K562 (cell line): Measurements from ENCODE around the gene LCLAT1. TPM values are rescaled to one million over a fixed set of nuclear protein-coding genes. Genes with fewer than 3 reads are reported as not detected.

Experiments
- ATAC-seq: fragments of 200-7000 bp; cut with Tn5 transposase; 3 replicates; pipeline ENCODE4 v1.9.1; 2020; ENCODE audit warnings: moderate library complexity
- BruUV-seq: library from RNA; stranded (reverse); fragments of 400-500 nt; replicated peaks from 2 replicates; lab custom pipeline; 2021; lab: Mats Ljungman, UMichigan
- CTCF ChIA-PET: fragments of 300-600 bp; formaldehyde crosslinking; extraction: SDS; loops from one replicate; lab custom pipeline; 2021; ENCODE audit warnings: low intra/inter-chr PET ratio; lab: Yijun Ruan, JAX
- POLR2A ChIA-PET: fragments of 300-600, 350-650 bp; sonication (Branson Sonifier 250); formaldehyde crosslinking; extraction: SDS; loops from one replicate; lab custom pipeline; 2021; ENCODE audit warnings: antibody characterized with exemption, inconsistent platforms; lab: Yijun Ruan, JAX
- DNase-seq, 4 experiments: peaks; one replicate each; pipeline versions ENCODE4 v3.0.0 to v3.0.0-alpha.2; 2011 to 2018; ENCODE audit warnings: low spot score in 3 of 4, mixed read lengths in 3 of 4; ENCODE audit errors: extremely low read depth in 1 of 4
- FAIRE-seq: peaks from 2 replicates; lab custom pipeline; 2011; peaks lifted over from hg19 to GRCh38; lab: Jason Lieb, UNC
- H2AFZ ChIP-seq: 2 replicates; pipeline ENCODE4 v1.6.0; 2011; ENCODE audit warnings: low read depth, low read length, control low read depth, inconsistent platforms
- H3K27ac ChIP-seq: fragments of 200-600 bp; 3 replicates; pipeline ENCODE4 v1.8.0; 2011; ENCODE audit warnings: low read depth, mild to moderate bottlenecking, control low read depth, inconsistent platforms, low read length, moderate library complexity, mixed read lengths; ENCODE audit errors: extremely low read depth
- H3K27me3 ChIP-seq, 2 experiments: fragments of 300-600 bp in 1 of 2; 2 replicates in 1 of 2; 3 replicates in 1 of 2; pipeline versions ENCODE4 v1.6.0 to v1.8.0; 2011; ENCODE audit warnings: inconsistent platforms in 2 of 2, low read length in 2 of 2, mild to moderate bottlenecking in 1 of 2, mixed read lengths in 1 of 2, moderate library complexity in 1 of 2; ENCODE audit not compliant: control insufficient read depth in 2 of 2, insufficient read depth in 2 of 2
- H3K36me3 ChIP-seq: fragments of 300-600 bp; 3 replicates; pipeline ENCODE4 v1.8.0; 2011; ENCODE audit warnings: mild to moderate bottlenecking, low read length, inconsistent platforms; ENCODE audit not compliant: control insufficient read depth, insufficient read depth
- H3K4me1 ChIP-seq, 2 experiments: fragments of 200-600 bp in 1 of 2; replicated peaks in 1 of 2; 2 replicates in 1 of 2; 3 replicates in 1 of 2; pipeline versions ENCODE4 v1.5.1 to v1.8.0; 2011; ENCODE audit warnings: inconsistent platforms in 2 of 2, low read length in 2 of 2, mild to moderate bottlenecking in 1 of 2, mixed read lengths in 1 of 2, moderate library complexity in 1 of 2; ENCODE audit not compliant: control insufficient read depth in 2 of 2, insufficient read depth in 2 of 2
- H3K4me2 ChIP-seq: 2 replicates; pipeline ENCODE4 v1.6.1; 2011; ENCODE audit warnings: low read length, control low read depth, inconsistent platforms, mixed read lengths; ENCODE audit not compliant: insufficient read depth
- H3K4me3 ChIP-seq: fragments of 200-600 bp; sonication (generic), shearing (Covaris generic); 2 replicates; pipeline ENCODE4 v1.5.1; 2016; ENCODE audit warnings: control low read depth, inconsistent platforms
- H3K79me2 ChIP-seq: fragments of 200-600 bp; 3 replicates; pipeline ENCODE4 v1.8.0; 2011; ENCODE audit warnings: low read length, inconsistent platforms; ENCODE audit not compliant: control insufficient read depth, insufficient read depth
- H3K9ac ChIP-seq, 2 experiments: 2 replicates each; pipeline versions ENCODE4 v1.6.0 to v1.6.1; 2011; ENCODE audit warnings: low read depth in 2 of 2, low read length in 2 of 2, control low read depth in 1 of 2, inconsistent platforms in 1 of 2, mild to moderate bottlenecking in 1 of 2, mixed read lengths in 1 of 2; ENCODE audit not compliant: insufficient read depth in 1 of 2
- H3K9me1 ChIP-seq: one replicate; pipeline ENCODE4 v1.6.0; 2011; ENCODE audit warnings: inconsistent platforms, mild to moderate bottlenecking, low read length, moderate library complexity; ENCODE audit not compliant: control insufficient read depth, insufficient read depth
- H3K9me3 ChIP-seq: replicated peaks from 2 replicates; pipeline ENCODE4 v1.5.1; 2011; ENCODE audit warnings: low read depth, low read length, inconsistent platforms; ENCODE audit not compliant: control insufficient read depth, insufficient read depth
- H4K20me1 ChIP-seq: replicated peaks from 2 replicates; pipeline ENCODE4 v1.6.1; 2011; ENCODE audit warnings: low read length, inconsistent platforms, mixed read lengths; ENCODE audit not compliant: control insufficient read depth, insufficient read depth
- MITF ChIP-seq: IDR thresholded peaks from 2 replicates; pipeline ENCODE4 v1.6.1; 2014; ENCODE audit warnings: antibody characterized with exemption
- MTA3 ChIP-seq: fragments of 450-650 bp; formaldehyde crosslinking; IDR thresholded peaks from 2 replicates; pipeline ENCODE4 v1.6.1; 2017; ENCODE audit warnings: mild to moderate bottlenecking, borderline replicate concordance
- SIN3B ChIP-seq: fragments of 450-650 bp; IDR thresholded peaks from 2 replicates; pipeline ENCODE4 v1.6.1; 2017; ENCODE audit warnings: low read depth, mild to moderate bottlenecking, moderate library complexity
- SRSF9 ChIP-seq: fragments of 200-400 bp; formaldehyde crosslinking; IDR thresholded peaks from 2 replicates; pipeline ENCODE4 v1.6.1; 2017; ENCODE audit warnings: low read depth, low read length, borderline replicate concordance
- TSHZ1 ChIP-seq: fragments of 250-450 bp; sonication (Bioruptor Pico); IDR thresholded peaks from 2 replicates; pipeline ENCODE4 v1.4.0; 2020; ENCODE audit warnings: mild to moderate bottlenecking, moderate library complexity
- ZNF253 ChIP-seq: fragments of 250-450 bp; sonication (Bioruptor Pico); conservative IDR thresholded peaks from 2 replicates; pipeline ENCODE4 v1.6.1; 2021; ENCODE audit warnings: mild to moderate bottlenecking
- ZNF644 ChIP-seq: fragments of 200-800 bp; sonication (Bioruptor generic); IDR thresholded peaks from 2 replicates; pipeline ENCODE4 v1.6.1; 2016; ENCODE audit warnings: low read depth, missing genetic modification characterization, missing compliant biosample characterization
- ZNF695 ChIP-seq: fragments of 450-650 bp; formaldehyde crosslinking; IDR thresholded peaks from 2 replicates; pipeline ENCODE4 v1.4.0; 2020; ENCODE audit warnings: mild to moderate bottlenecking, moderate library complexity
- WGBS: fragments of 100-300 bp; shearing (Covaris generic); methylation state at CpG from one replicate; pipeline ENCODE4 v1.1.6; 2016; ENCODE audit warnings: low coverage, mixed read lengths; ENCODE audit not compliant: insufficient coverage; ENCODE audit errors: missing lambda C conversion rate; 5-methylcytosine and 5-hydroxymethylcytosine counted together
- in situ Hi-C: fragments of 300-500 bp; cut with MboI; formaldehyde crosslinking; loops from 4 replicates; pipeline ENCODE4 v1.15.0; 2018; ENCODE audit warnings: inconsistent platforms, mixed read lengths
- intact Hi-C: fragments of 100-400 bp; cut with micrococcal nuclease; formaldehyde crosslinking; loops from 2 replicates; pipeline ENCODE4 v1.14.2; 2022
- polyA plus RNA-seq, 8 experiments: library from polyadenylated mRNA; depleted of rRNA in 4 of 8; stranded (reverse) in 5 of 8; unstranded in 3 of 8; fragments of >200 nt; fragmentation: Nextera tagmentation in 2 of 8; fragmentation: Illumina TruSeq in 1 of 8; extraction: Ambion mirVana in 2 of 8; extraction: Trizol in 1 of 8; gene quantifications; 2 replicates each; pipeline versions ENCODE4 v1.2.1 to v1.2.3, GENCODE V29; 2011 to 2014; ENCODE audit warnings: inconsistent platforms in 1 of 8, missing spikeins in 1 of 8
- total RNA-seq, 7 experiments: library from RNA; depleted of rRNA in 6 of 7; stranded (reverse); fragments of >200 nt in 6 of 7; fragmentation: Illumina TruSeq in 2 of 7; extraction: Trizol in 2 of 7; gene quantifications; 2 replicates each; pipeline versions ENCODE4 v1.2.1 to v1.2.3, GENCODE V29; 2011 to 2021; ENCODE audit warnings: low replicate concordance in 1 of 7
- TF ChIP-seq, protein P1 (sequence below): fragments of 450-650 bp; IDR thresholded peaks from 2 replicates; pipeline ENCODE4 v1.6.1; 2016; ENCODE audit warnings: missing biosample characterization, missing genetic modification characterization

LCLAT1 gene
- total and polyA plus RNA-seq, 9 of the 15 experiments (the other 6 are each of a cell fraction or from before 2014, with no cell fraction given) = 8.9 to 63.3 (median 25.4) TPM

DNA sequence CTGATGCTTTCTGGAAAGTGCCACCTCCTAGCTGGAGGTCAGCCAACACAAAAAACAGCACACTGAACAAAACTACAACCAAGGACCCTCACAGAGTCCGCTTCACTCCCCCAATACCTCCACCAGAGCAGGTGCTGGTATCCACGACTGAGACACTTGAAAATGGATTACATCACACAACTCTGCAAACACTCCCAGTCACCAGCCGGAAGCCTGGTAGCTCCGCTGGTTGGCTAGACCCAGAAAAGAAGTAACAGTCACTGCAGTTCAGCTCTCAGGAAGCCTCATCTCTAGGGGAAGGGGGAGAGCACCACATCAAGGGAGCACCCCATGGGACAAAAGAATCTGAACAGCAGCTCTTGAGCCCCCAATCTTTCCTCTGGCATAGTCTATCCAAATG, 175.4 kb downstream of the LCLAT1 start:
- no peaks in the 10 kb centered on the region for H3K4me1 ChIP-seq
- WGBS = 100% methylated on average over 4 of the region's 4 CpGs
- H3K9me1 ChIP-seq = no peaks in the 10 kb centered on the region
- ATAC-seq (no peak), FAIRE-seq (no peak), DNase-seq (no peak)
- peaks cover 3% of the 10 kb centered on the region; the same call in 1 of the 3 replicates for H3K36me3 ChIP-seq
- H3K9me3 ChIP-seq = no peaks in the 10 kb centered on the region
- H3K4me2 ChIP-seq = no peak overlapping the region
- H3K9ac ChIP-seq = no peak overlapping the region
- no peaks in the 10 kb centered on the region for H4K20me1 ChIP-seq
- H2AFZ ChIP-seq = no peak overlapping the region
- H3K27ac ChIP-seq = no peak overlapping the region
- no peaks in the 10 kb centered on the region for H3K27me3 ChIP-seq
- ChIA-PET POLR2A (interaction anchor here (0.6 to 0.7 kb wide), 4 partner anchors 24 to 731 kb away, joined by 3 to 4 read pairs (median 3); no protein-coding TSS in a partner anchor), CTCF (no interaction called here)
- H3K4me3 ChIP-seq = no peak overlapping the region
- BruUV-seq = no TSS peak
- no peaks in the 10 kb centered on the region for H3K79me2 ChIP-seq
- intact Hi-C loops = no loop called here
- in situ Hi-C loops = no loop called here
- no peak for TF ChIP-seq ZNF253
- TF ChIP-seq SIN3B = no peak
- no peak for TF ChIP-seq MTA3

- ChIA-PET POLR2A (interaction anchor here (1.6 kb wide), 1 partner anchor 36 kb away, joined by 4 read pairs; no protein-coding TSS in a partner anchor), CTCF (no interaction called here)
- TF ChIP-seq, protein P1, sequence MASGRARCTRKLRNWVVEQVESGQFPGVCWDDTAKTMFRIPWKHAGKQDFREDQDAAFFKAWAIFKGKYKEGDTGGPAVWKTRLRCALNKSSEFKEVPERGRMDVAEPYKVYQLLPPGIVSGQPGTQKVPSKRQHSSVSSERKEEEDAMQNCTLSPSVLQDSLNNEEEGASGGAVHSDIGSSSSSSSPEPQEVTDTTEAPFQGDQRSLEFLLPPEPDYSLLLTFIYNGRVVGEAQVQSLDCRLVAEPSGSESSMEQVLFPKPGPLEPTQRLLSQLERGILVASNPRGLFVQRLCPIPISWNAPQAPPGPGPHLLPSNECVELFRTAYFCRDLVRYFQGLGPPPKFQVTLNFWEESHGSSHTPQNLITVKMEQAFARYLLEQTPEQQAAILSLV (tag) = no peak
- TF ChIP-seq ZNF644 (tag) (no peak), TSHZ1 (no peak), SRSF9 (no peak), ZNF695 (no peak), MITF (no peak)
- intact Hi-C loops (no loop called here), in situ Hi-C loops (no loop called here)
- Histone ChIP-seq H3K79me2 (no peaks in the 10 kb centered on the region), H3K4me3 (no peak overlapping the region), H3K4me1 (no peaks in the 10 kb centered on the region), H2AFZ (no peak overlapping the region), H3K9me3 (no peaks in the 10 kb centered on the region), H3K27ac (no peak overlapping the region), H3K4me2 (no peak overlapping the region), H3K9me1 (no peaks in the 10 kb centered on the region), H4K20me1 (no peaks in the 10 kb centered on the region), H3K27me3 (no peaks in the 10 kb centered on the region), H3K36me3 (peaks cover 3% of the 10 kb centered on the region; the same call in 1 of the 3 replicates), H3K9ac (no peak overlapping the region)
- ATAC-seq (peak; percentile 59; the same call in 2 of the 3 replicates), DNase-seq (no peak), FAIRE-seq (no peak)
- no TSS peak for BruUV-seq
Measured at GRCh38 chr2:30625276-30625675, 178.2 kb downstream of the LCLAT1 start.
